ENCODE data around the gene WAC. TPM values are rescaled to one million over a fixed set of nuclear protein-coding genes. Genes with fewer than 3 reads are reported as not detected.

WAC gene
- total RNA-seq, 1 donor from 2014 or later: 54.8 TPM

Other genes starting within 250 kb of the WAC start
- 1.9 and 3.1 TPM in 2 replicates for gene MPP7, start 230.1 kb upstream of the WAC start, total RNA-seq
- gene BAMBI, start 144.4 kb downstream of the WAC start, total RNA-seq: 12.6 and 16.0 TPM in 2 replicates